Activated T-helper 2 cell treated with anti-CD3 and anti-CD28 coated beads, Interferon-gamma antibody, Interleukin-2, Interleukin-4, amounts not matched to agents 10 μg/mL and 5 μg/mL and 100 μg/mL, durations not matched to agents 14 hours and 24 hours and 36 hours (primary cell): ENCODE results near the gene UBN2. TPM values are rescaled to one million over a fixed set of nuclear protein-coding genes. Genes with fewer than 3 reads are reported as not detected.
A peak's percentile ranks its signal among the peaks of the same experiment; 100 is the strongest.
"Not testable (repeated sequence)": the region's sequence is repeated elsewhere in the genome, so short reads cannot be mapped to it uniquely, and the experiment has no call there.

Experiments
- DNase-seq: peaks from one replicate; pipeline ENCODE4 v3.0.0; 2021; ENCODE audit warnings: low spot score
- H3K27ac Mint-ChIP-seq: one replicate; pipeline ENCODE4 v1.8.0; 2021; ENCODE audit warnings: mixed read lengths
- H3K27me3 Mint-ChIP-seq: one replicate; pipeline ENCODE4 v1.8.0; 2021; ENCODE audit warnings: low read depth, mixed read lengths
- H3K36me3 Mint-ChIP-seq: one replicate; pipeline ENCODE4 v1.8.0; 2021; ENCODE audit warnings: low read depth, mixed read lengths
- H3K4me1 Mint-ChIP-seq: one replicate; pipeline ENCODE4 v1.8.0; 2021; ENCODE audit warnings: low read depth, mixed read lengths
- H3K4me3 Mint-ChIP-seq: one replicate; pipeline ENCODE4 v1.8.0; 2021; ENCODE audit warnings: low read depth, mild to moderate bottlenecking, moderate library complexity, mixed read lengths
- H3K9me3 Mint-ChIP-seq: one replicate; pipeline ENCODE4 v1.8.0; 2021; ENCODE audit warnings: mixed read lengths
- intact Hi-C: fragments of 100-400 bp; cut with micrococcal nuclease; formaldehyde crosslinking; loops from one replicate; pipeline ENCODE4 v1.15.1; 2023
- total RNA-seq: library from RNA; stranded (reverse); gene quantifications from 2 replicates; pipeline ENCODE4 v1.2.3, GENCODE V29; 2022

Gene UBN2
- total RNA-seq, 1 donor from 2014 or later: 13.6 TPM

- Mint-ChIP-seq H3K27ac (no peak overlapping the region), H3K9me3 (peaks cover 9% of the 10 kb centered on the region), H3K4me3 (no peak overlapping the region), H3K36me3 (no peaks in the 10 kb centered on the region), H3K27me3 (peaks cover 4% of the 10 kb centered on the region), H3K4me1 (peaks cover 12% of the 10 kb centered on the region)
- no peak for DNase-seq
- intact Hi-C loops: no loop called here
Observed at GRCh38 chr7:139328375-139328774, 97.3 kb downstream of the UBN2 start.

GRCh38 chr7:139329119-139329518 is 98.1 kb downstream of the UBN2 start:
- peaks cover 4% of the 10 kb centered on the region for H3K27me3 Mint-ChIP-seq
- DNase-seq: no peak
- H3K36me3 Mint-ChIP-seq: no peaks in the 10 kb centered on the region
- peaks cover 12% of the 10 kb centered on the region for H3K4me1 Mint-ChIP-seq
- H3K27ac Mint-ChIP-seq: no peak overlapping the region
- intact Hi-C loops: no loop called here
- no peak overlapping the region for H3K4me3 Mint-ChIP-seq
- peaks cover 9% of the 10 kb centered on the region for H3K9me3 Mint-ChIP-seq

GRCh38 chr7:139330333-139331030 is 99.4 kb downstream of the UBN2 start:
- Mint-ChIP-seq H3K27me3 (peaks cover 4% of the 10 kb centered on the region), H3K4me1 (peaks cover 12% of the 10 kb centered on the region), H3K27ac (no peak overlapping the region), H3K9me3 (peaks cover 9% of the 10 kb centered on the region), H3K36me3 (no peaks in the 10 kb centered on the region), H3K4me3 (no peak overlapping the region)
- intact Hi-C loops: no loop called here
- DNase-seq: no peak

- intact Hi-C loops: no loop called here
- DNase-seq: no peak
- Mint-ChIP-seq H3K27ac (no peak overlapping the region), H3K36me3 (no peaks in the 10 kb centered on the region), H3K27me3 (no peaks in the 10 kb centered on the region), H3K9me3 (peaks cover 9% of the 10 kb centered on the region), H3K4me1 (peaks cover 12% of the 10 kb centered on the region), H3K4me3 (no peak overlapping the region)
Observed at GRCh38 chr7:139332697-139333359, 101.8 kb downstream of the UBN2 start.

GRCh38 chr7:139333443-139333842 is 102.4 kb downstream of the UBN2 start:
- intact Hi-C loops: not testable (repeated sequence)

GRCh38 chr7:139334399-139335150 is 103.5 kb downstream of the UBN2 start:
- Mint-ChIP-seq H3K4me3 (no peak overlapping the region), H3K4me1 (peaks cover 16% of the 10 kb centered on the region), H3K27ac (no peak overlapping the region), H3K27me3 (no peaks in the 10 kb centered on the region), H3K9me3 (peaks cover 15% of the 10 kb centered on the region), H3K36me3 (peaks cover 5% of the 10 kb centered on the region)
- intact Hi-C loops: no loop called here
- DNase-seq: no peak

More at GRCh38 chr7:139333443-139333842, 102.4 kb downstream of the UBN2 start:
- not testable (repeated sequence) for DNase-seq, H3K27me3 Mint-ChIP-seq, H3K27ac Mint-ChIP-seq, H3K4me3 Mint-ChIP-seq, H3K36me3 Mint-ChIP-seq, H3K9me3 Mint-ChIP-seq
- peaks cover 12% of the 10 kb centered on the region for H3K4me1 Mint-ChIP-seq

GRCh38 chr7:139339025-139339424 is 108.0 kb downstream of the UBN2 start:
- Mint-ChIP-seq H3K36me3 (peaks cover 12% of the 10 kb centered on the region), H3K9me3 (peaks cover 7% of the 10 kb centered on the region), H3K27ac (peak overlapping the region; percentile 70), H3K27me3 (peaks cover 3% of the 10 kb centered on the region), H3K4me3 (peak overlapping the region; percentile 97), H3K4me1 (peaks cover 21% of the 10 kb centered on the region)
- DNase-seq: no peak
- intact Hi-C loops: no loop called here

GRCh38 chr7:139339698-139340036 is 108.6 kb downstream of the UBN2 start:
- intact Hi-C loops: loop anchor here (1.0 to 5.0 kb wide), 5 partner anchors 108 to 463 kb away; partner anchors contain the start of genes UBN2 and ZC3HAV1
- H3K36me3 Mint-ChIP-seq: peaks cover 14% of the 10 kb centered on the region

GRCh38 chr7:139340037-139340807 is 109.2 kb downstream of the UBN2 start:
- DNase-seq: peak; percentile 97
- Mint-ChIP-seq H3K9me3 (peaks cover 7% of the 10 kb centered on the region), H3K27me3 (peaks cover 3% of the 10 kb centered on the region), H3K36me3 (peaks cover 14% of the 10 kb centered on the region), H3K4me3 (peak overlapping the region; percentile 97), H3K27ac (peak overlapping the region; percentile 100), H3K4me1 (peaks cover 21% of the 10 kb centered on the region)
- intact Hi-C loops: loop anchor here (1.0 to 5.0 kb wide), 5 partner anchors 109 to 463 kb away; partner anchors contain the start of genes UBN2 and ZC3HAV1

More at GRCh38 chr7:139339698-139340036, 108.6 kb downstream of the UBN2 start:
- Mint-ChIP-seq H3K4me3 (peak overlapping the region; percentile 97), H3K4me1 (peaks cover 21% of the 10 kb centered on the region), H3K9me3 (peaks cover 7% of the 10 kb centered on the region), H3K27ac (peak overlapping the region; percentile 100), H3K27me3 (peaks cover 3% of the 10 kb centered on the region)
- no peak for DNase-seq

GRCh38 chr7:139340808-139341057 is 109.7 kb downstream of the UBN2 start:
- intact Hi-C loops: loop anchor here (1.0 to 5.0 kb wide), 6 partner anchors 19 to 464 kb away; partner anchors contain the start of genes LUC7L2, UBN2 and ZC3HAV1
- no peak for DNase-seq
- peak overlapping the region; percentile 100 for H3K27ac Mint-ChIP-seq
- H3K27me3 Mint-ChIP-seq: peaks cover 3% of the 10 kb centered on the region
- H3K36me3 Mint-ChIP-seq: peaks cover 14% of the 10 kb centered on the region
- peaks cover 21% of the 10 kb centered on the region for H3K4me1 Mint-ChIP-seq
- H3K4me3 Mint-ChIP-seq: peak overlapping the region; percentile 97
- H3K9me3 Mint-ChIP-seq: peaks cover 7% of the 10 kb centered on the region

GRCh38 chr7:139341058-139341775 is 110.2 kb downstream of the UBN2 start, which contains the start of gene FMC1:
FMC1 (plus strand) TSS chr7:139341337; CDS start chr7:139341385, 48 bp downstream.
- H3K27me3 Mint-ChIP-seq: peaks cover 3% of the 10 kb centered on the region
- peak within 1 kb of the TSS; percentile 97 for H3K4me3 Mint-ChIP-seq
- peak within 1 kb of the TSS; percentile 100 for H3K27ac Mint-ChIP-seq
- H3K36me3 Mint-ChIP-seq: peaks cover 14% of the 10 kb centered on the region
- DNase-seq: peak; percentile 81
- H3K9me3 Mint-ChIP-seq: peaks cover 7% of the 10 kb centered on the region
- H3K4me1 Mint-ChIP-seq: peaks cover 21% of the 10 kb centered on the region
- intact Hi-C loops: loop anchor here (1.0 to 5.0 kb wide), 5 partner anchors 18 to 464 kb away; partner anchors contain the start of genes LUC7L2 and ZC3HAV1
